ENCODE measurements around the gene HSPB7. TPM values are rescaled to one million over a fixed set of nuclear protein-coding genes. Genes with fewer than 3 reads are reported as not detected.

Gene HSPB7
- total RNA-seq, 1 experiment from 2014 or later, result not detected

DNA sequence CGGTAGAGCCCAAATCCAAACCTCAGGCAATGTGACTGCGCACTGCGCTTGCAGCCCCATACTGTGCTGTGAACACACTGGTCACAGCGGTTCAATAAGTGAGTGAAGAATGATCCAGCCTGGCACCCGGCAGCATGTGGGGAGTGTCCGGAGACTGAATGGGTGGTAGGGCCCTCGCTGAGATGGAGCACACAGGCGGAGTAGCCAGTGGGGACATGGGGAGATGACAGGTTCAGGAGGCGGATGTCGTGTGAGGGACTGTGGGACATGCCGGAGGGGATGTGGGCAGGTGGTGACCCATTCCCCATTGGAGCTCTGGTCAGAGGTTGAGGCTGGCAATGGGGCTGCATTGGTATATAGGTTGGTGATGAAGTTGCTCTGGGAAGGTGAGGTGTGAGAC is 8.2 kb downstream of the HSPB7 start:
- TF ChIP-seq, protein P1, sequence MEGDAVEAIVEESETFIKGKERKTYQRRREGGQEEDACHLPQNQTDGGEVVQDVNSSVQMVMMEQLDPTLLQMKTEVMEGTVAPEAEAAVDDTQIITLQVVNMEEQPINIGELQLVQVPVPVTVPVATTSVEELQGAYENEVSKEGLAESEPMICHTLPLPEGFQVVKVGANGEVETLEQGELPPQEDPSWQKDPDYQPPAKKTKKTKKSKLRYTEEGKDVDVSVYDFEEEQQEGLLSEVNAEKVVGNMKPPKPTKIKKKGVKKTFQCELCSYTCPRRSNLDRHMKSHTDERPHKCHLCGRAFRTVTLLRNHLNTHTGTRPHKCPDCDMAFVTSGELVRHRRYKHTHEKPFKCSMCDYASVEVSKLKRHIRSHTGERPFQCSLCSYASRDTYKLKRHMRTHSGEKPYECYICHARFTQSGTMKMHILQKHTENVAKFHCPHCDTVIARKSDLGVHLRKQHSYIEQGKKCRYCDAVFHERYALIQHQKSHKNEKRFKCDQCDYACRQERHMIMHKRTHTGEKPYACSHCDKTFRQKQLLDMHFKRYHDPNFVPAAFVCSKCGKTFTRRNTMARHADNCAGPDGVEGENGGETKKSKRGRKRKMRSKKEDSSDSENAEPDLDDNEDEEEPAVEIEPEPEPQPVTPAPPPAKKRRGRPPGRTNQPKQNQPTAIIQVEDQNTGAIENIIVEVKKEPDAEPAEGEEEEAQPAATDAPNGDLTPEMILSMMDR (IDR thresholded peaks at IDR 0.05; ENCODE audit: unreplicated experiment), result no peak
- no peaks in the 10 kb centered on the region for H3K27me3 Mint-ChIP-seq (ENCODE audit: unreplicated experiment)
- intact Hi-C loops (cut with micrococcal nuclease; ENCODE audit: unreplicated experiment), result loop anchor here (1.0 kb wide), 1 partner anchor 47 kb away; no protein-coding TSS in a partner anchor
- H3K9me3 Mint-ChIP-seq (ENCODE audit: low read depth, unreplicated experiment), result no peaks in the 10 kb centered on the region
- H3K4me3 Mint-ChIP-seq (ENCODE audit: low read depth, unreplicated experiment), result no peak overlapping the region
- CTCF ChIA-PET, result no interaction called here
- no TSS peak for BruUV-seq (replicated peaks)
- no peak overlapping the region for H3K27ac Mint-ChIP-seq (ENCODE audit: unreplicated experiment)
- peaks cover 8% of the 10 kb centered on the region for H3K4me1 Mint-ChIP-seq (ENCODE audit: low read depth, unreplicated experiment)
- peaks cover 4% of the 10 kb centered on the region for H3K36me3 Mint-ChIP-seq (ENCODE audit: insufficient read depth, unreplicated experiment)
- no peak for DNase-seq

- TF ChIP-seq, protein P1 (IDR thresholded peaks at IDR 0.05; ENCODE audit: unreplicated experiment), result peak; percentile 82
- BruUV-seq (replicated peaks), result no TSS peak
- no peaks in the 10 kb centered on the region for H3K27me3 Mint-ChIP-seq (ENCODE audit: unreplicated experiment)
- peaks cover 4% of the 10 kb centered on the region for H3K36me3 Mint-ChIP-seq (ENCODE audit: insufficient read depth, unreplicated experiment)
- H3K4me1 Mint-ChIP-seq (ENCODE audit: low read depth, unreplicated experiment), result peaks cover 8% of the 10 kb centered on the region
- DNase-seq, result peak; percentile 79
- no peak overlapping the region for H3K27ac Mint-ChIP-seq (ENCODE audit: unreplicated experiment)
- no peaks in the 10 kb centered on the region for H3K9me3 Mint-ChIP-seq (ENCODE audit: low read depth, unreplicated experiment)
- no peak overlapping the region for H3K4me3 Mint-ChIP-seq (ENCODE audit: low read depth, unreplicated experiment)
- intact Hi-C loops (cut with micrococcal nuclease; ENCODE audit: unreplicated experiment), result loop anchor here (1.0 kb wide), 1 partner anchor 47 kb away; no protein-coding TSS in a partner anchor
- CTCF ChIA-PET, result no interaction called here
These were observed 8.8 kb downstream of the HSPB7 start for GRCh38 chr1:16009030-16009460.

DNA sequence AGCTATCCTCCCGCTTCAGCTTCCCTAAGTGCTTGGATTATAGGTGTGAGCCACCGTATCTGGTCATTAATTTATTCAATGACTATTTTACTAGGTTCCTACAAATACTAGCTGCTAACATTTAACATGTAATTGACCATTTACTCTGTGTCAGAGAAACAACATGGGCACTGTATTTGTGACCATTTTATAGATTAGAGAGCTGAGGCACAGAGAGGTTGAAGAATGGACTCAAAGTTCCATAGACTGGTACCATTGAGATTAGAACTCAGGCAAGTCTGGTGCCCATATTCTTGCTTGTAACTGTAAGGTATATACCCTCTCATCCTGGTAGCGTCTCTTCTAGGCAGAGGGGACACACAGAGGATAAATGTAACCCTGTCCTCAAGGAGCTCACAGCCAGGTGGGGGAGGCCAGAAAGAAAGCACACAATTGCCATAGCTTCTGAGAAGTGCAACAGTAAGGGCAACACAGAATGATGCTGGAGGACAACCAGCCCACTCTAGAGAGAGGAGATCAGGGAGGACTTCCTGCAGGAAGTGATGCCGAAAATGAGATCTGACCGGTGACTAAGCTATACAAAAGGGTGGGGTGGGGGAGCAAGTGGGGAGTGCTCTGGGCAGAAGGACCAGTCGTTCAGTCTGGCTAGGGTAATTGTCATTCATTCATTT is 10.0 kb downstream of the HSPB7 start:
- no peaks in the 10 kb centered on the region for H3K27me3 Mint-ChIP-seq (ENCODE audit: unreplicated experiment)
- no TSS peak for BruUV-seq (replicated peaks)
- intact Hi-C loops (cut with micrococcal nuclease; ENCODE audit: unreplicated experiment), result no loop called here
- no peaks in the 10 kb centered on the region for H3K9me3 Mint-ChIP-seq (ENCODE audit: low read depth, unreplicated experiment)
- no peaks in the 10 kb centered on the region for H3K36me3 Mint-ChIP-seq (ENCODE audit: insufficient read depth, unreplicated experiment)
- DNase-seq, result no peak
- H3K4me1 Mint-ChIP-seq (ENCODE audit: low read depth, unreplicated experiment), result no peaks in the 10 kb centered on the region
- no peak overlapping the region for H3K4me3 Mint-ChIP-seq (ENCODE audit: low read depth, unreplicated experiment)
- no peak overlapping the region for H3K27ac Mint-ChIP-seq (ENCODE audit: unreplicated experiment)
- TF ChIP-seq, protein P1 (IDR thresholded peaks at IDR 0.05; ENCODE audit: unreplicated experiment), result no peak
- CTCF ChIA-PET, result interaction anchor here (0.6 kb wide), 2 partner anchors 44 to 138 kb away, joined by 3 to 4 read pairs; no protein-coding TSS in a partner anchor

DNA sequence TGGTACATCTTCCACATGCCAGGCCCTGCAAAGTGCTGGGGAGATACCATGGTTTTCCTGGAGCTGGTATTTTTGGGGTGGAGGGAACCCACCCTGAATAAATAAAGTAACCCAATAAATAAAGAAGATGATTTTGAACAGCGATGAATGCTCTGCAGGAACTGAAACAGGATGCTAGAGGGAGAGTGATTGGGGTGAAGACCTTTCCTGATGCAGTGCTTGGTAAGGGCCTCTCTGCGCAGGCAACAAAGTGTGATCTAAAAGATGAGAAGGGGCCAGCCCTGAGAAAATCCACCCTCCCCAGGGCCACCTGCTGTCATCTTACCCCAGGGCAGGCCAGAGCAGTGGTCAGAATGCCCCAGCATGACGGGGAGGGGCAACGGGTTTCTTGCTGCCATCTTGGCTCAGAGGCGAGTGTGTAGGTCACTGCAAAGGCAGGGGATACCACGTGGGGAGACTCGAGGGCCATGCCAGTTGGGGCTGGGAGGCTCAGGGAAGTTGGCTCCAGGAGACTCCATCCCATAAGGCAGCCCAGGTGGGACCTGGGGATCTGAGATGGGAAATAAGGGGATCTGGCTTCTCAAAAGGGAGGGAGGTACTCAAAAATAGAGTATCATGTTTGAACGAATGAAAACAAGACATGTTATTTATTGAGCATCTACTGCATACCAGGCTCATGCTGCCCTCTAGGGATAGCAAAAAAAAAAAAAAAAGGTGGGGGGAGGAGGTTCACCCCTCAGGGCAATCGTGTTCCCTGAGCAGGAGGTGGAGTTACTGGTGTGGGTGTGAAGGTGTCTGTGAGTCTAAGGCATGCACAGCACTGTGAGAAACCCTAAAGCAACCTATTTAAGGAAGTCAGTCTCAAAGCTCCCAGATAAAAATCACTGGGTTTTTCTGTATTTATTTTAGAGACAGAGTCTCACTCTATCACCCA is 11.0 kb downstream of the HSPB7 start:
- no TSS peak for BruUV-seq (replicated peaks)
- intact Hi-C loops (cut with micrococcal nuclease; ENCODE audit: unreplicated experiment), result no loop called here
- Mint-ChIP-seq H3K4me3 (ENCODE audit: low read depth, unreplicated experiment) (no peak overlapping the region), H3K27me3 (ENCODE audit: unreplicated experiment) (no peaks in the 10 kb centered on the region), H3K9me3 (ENCODE audit: low read depth, unreplicated experiment) (no peaks in the 10 kb centered on the region), H3K4me1 (ENCODE audit: low read depth, unreplicated experiment) (no peaks in the 10 kb centered on the region), H3K36me3 (ENCODE audit: insufficient read depth, unreplicated experiment) (no peaks in the 10 kb centered on the region), H3K27ac (ENCODE audit: unreplicated experiment) (no peak overlapping the region)
- CTCF ChIA-PET, result no interaction called here
- no peak for DNase-seq
- TF ChIP-seq, protein P1 (IDR thresholded peaks at IDR 0.05; ENCODE audit: unreplicated experiment), result no peak

Measured in Calu3 (cell line).